HuH-7.5 (cell line): ENCODE results near the gene PLEKHA5.

ENCODE experiments used
- DNase-seq: peaks from one replicate; pipeline ENCODE4 v3.0.0; 2011; ENCODE audit warnings: low spot score

The PLEKHA5 gene

DNA sequence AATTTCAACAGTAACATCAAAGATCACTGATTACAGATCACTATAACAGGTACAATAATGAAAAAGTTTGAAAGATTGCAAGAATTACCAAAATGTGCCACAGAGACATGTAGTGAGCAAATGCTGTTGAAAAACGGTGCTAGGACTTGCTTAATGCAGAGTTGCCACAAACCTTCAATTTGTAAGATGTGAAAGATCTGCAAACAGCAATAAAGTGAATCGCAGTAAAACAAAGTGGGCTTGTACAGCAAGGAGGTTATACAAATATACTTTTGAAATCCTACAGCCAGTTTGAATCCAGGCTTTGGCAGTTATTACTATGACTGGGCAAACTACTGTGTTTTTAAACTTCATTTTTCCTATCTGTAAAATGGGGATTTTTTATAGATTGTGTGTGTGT, 1.0 kb upstream of the PLEKHA5 start:
- DNase-seq, result peak; percentile 21

- no peak for DNase-seq
Measured at GRCh38 chr12:19129122-19129485, 429 bp upstream of the PLEKHA5 start.

GRCh38 chr12:19130224-19131024, 891 bp downstream of the PLEKHA5 start:
- DNase-seq, result peak; percentile 52

DNA sequence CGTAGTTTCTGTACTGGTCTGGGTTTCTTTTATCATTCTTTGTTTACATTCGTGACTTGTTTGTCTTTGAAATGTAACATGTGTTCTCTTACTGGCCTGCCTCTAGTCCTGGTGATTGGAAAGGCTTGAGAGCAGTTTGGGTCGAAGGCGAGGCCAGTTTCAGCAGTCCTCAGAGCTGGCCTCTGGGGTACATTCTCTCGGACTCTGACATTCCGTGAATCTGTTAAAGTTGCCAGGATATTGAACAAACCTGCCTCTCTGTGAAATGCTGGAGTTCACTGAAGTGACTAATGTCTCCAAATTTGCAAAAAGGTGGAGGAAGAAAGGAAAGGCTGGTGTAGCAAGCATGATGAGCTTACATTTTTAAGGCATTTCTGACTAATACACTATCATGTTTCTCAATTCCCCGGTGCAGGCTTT, 1.5 kb downstream of the PLEKHA5 start:
- DNase-seq, result peak; percentile 43

DNA sequence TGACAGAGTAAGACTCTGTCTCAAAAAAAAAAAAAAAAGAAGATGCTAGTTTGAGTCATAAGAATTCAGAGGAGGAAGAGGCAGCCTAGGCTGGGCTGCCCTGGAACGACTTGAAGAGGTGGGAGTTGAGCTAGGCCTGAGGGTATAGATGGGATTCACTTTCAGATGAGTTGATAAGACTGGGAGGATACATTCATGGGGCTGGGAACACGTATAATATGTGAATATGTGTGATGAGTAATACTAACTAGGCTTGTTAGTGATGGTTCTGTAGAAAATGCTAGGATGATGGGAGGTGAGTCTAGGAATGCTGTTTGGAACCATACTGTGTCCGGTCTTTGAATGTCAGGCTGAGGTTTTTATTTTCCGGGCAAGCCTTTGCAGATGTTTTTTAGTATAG, 9.0 kb downstream of the PLEKHA5 start:
- no peak for DNase-seq

DNA sequence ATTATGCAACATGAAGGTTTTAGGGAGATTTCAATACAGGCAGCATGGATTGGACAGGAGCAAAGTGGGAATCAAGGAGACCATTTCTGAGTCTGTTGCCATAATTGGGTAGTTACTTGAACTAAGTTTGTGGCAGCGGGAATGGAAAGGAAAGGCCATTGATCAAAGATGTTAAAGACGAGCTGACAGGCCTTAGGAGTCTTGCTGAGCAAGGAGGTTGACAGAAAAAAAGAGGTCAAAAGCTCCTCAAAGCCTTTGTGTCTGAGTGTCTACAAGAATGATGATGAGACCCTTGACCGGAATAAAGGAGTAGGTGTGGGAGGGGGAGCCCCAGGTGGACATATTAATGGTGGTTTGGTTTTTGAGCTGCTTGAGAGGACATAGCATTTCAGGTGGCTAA, 9.4 kb downstream of the PLEKHA5 start:
- no peak for DNase-seq

GRCh38 chr12:19139615-19140194, 10.2 kb downstream of the PLEKHA5 start:
- no peak for DNase-seq

- DNase-seq, result no peak
Measured at GRCh38 chr12:19140381-19141236, 11.1 kb downstream of the PLEKHA5 start.

DNA sequence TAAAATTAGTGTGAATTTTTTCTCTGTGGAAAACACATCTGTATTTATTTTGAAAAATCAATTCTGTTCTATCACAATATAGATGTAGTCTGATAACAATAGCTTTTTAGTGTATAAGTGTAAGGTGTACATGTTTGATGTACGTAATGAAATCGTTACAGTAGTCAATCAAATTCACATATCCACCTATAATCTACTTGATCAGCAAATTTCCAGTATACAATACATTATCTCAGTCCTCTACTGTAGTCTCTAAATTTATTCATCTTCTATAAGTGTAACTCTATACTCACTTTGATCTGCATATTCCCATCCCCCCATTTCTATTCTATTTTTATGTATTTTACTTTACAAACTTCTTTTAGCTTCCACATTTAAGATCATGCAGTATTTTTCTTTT, 13.0 kb downstream of the PLEKHA5 start:
- DNase-seq, result no peak

GRCh38 chr12:19144287-19144686, 14.8 kb downstream of the PLEKHA5 start:
- DNase-seq, result no peak

DNA sequence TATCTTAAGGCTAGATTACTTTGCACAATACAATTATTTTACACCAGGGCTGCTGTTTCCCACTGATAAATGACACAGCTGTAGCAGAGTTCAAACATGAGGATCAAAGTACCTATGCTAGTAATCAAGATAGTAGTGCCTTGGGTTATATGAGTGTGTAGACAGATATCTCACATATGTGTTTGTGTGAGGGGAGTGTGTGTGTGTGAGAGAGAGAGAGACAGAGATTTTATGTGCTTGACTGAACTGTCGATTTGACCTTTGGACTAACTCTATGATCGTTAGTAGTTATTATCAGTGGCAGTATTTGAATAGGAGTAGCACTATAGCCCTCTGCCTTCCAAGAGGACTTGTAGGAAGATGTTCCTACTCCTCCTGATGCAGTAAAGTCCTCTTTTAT, 15.5 kb downstream of the PLEKHA5 start:
- DNase-seq, result peak; percentile 15

DNA sequence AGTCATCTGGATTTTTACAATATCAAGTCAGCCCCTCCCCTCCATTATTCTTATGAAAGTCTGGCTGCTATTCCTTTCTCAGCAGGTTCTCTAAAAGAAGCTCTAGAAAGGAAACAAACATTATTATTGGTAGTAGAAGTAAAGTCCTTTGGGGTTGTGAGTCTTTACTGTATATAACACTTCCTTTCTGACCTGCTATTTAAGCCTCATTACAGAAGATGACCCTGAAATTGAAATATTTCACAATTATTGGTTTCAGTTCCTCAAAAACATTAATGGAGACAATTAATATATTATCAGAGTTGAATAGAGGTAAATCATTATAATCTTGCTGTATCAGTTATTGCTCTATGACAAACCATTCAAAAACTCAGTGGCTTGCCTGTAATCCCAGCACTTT, 19.3 kb downstream of the PLEKHA5 start:
- no peak for DNase-seq

GRCh38 chr12:19150273-19150900, 20.9 kb downstream of the PLEKHA5 start:
- DNase-seq, result no peak

GRCh38 chr12:19151298-19151697, 21.8 kb downstream of the PLEKHA5 start:
- DNase-seq, result no peak

DNA sequence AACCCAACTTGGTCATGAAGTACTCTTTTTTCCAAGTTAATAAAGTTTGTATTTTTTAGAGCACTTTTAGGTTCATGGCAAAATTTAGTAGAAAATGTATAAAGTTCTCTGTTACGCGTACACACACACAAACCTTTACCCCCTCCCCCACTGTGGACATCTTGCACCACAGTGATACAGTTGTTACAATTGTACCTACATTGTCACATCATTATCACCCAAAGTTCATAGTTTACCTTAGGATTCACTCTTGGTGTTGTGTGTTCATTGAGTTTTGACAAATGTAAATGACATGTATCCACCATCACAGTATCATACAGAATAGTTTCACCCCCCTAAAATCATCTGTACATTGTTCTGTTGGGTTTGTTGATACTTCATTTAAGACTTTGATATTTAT, 23.9 kb downstream of the PLEKHA5 start:
- no peak for DNase-seq

GRCh38 chr12:19154686-19155085, 25.2 kb downstream of the PLEKHA5 start:
- DNase-seq, result no peak

DNA sequence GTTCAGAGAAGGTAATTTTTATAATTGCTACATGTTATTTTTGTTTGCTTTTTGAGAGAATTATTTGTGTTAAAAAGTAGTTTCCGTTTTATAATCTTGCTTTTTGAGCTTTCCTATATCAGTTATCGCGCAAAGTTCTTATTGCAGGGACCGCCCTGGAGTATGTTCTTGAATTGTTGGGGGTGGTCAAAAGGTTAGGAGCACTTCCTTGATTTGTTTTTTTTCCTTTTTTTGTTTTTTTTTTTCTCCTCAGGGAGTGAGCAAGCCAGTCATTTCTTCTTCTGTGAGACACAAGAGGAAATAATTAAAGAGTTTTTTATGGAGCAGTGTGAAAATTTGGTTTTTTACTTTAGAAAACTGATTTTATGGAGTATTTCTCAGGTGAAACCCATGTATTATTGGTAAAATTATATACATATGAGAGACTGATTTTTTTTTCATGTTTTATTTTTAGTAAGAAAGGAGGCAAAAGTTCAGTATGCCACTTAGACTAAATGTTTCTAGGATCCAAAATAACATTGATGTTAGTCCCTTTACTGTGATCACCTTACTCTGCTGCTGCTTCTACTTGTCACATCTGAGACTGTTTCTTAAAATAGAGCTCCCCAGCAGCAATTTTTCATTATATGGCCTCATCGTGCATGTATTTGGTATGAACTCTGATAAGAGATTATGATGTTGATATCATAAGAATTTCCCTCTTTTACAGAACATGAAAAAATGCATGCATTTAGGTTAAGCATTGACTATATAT, 26.6 kb downstream of the PLEKHA5 start:
- DNase-seq, result no peak

- DNase-seq, result no peak
Measured at GRCh38 chr12:19158923-19159322, 29.4 kb downstream of the PLEKHA5 start.

- DNase-seq, result no peak
Measured at GRCh38 chr12:19161216-19161615, 31.7 kb downstream of the PLEKHA5 start.

GRCh38 chr12:19165451-19165850, 35.9 kb downstream of the PLEKHA5 start:
- no peak for DNase-seq

DNA sequence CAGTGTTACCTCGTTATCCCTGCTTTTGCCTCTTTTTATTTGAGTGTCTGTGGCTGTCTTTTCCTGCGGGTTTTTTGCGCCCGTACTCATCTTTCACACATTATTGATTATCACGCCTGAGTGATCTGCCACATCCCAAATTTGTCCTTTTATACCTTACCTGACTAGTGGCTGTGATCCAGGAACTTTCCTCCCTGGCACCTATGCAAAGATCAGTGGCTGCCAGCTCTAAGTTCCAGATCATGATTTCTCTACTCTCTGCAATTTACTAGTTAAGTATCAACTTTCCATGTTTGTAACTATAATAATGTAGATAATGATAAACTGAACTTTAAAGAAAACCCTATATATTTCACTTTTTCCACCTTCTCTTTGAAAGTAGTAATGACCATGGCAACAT, 36.9 kb downstream of the PLEKHA5 start:
- DNase-seq, result no peak

- DNase-seq, result no peak
Measured at GRCh38 chr12:19166956-19167355, 37.4 kb downstream of the PLEKHA5 start.
